Suprapubic skin (tissue), 4 donors: ENCODE results near the gene EIF4A3.

Source experiments
- CTCF ChIP-seq, 2 donors: fragments of 200-600 bp in 1 of 2; fragments of 450-650 bp in 1 of 2; sonication (generic) in 1 of 2; IDR thresholded peaks; one replicate each; pipeline ENCODE4 v1.5.1; 2016 to 2019; ENCODE audit warnings: antibody characterized with exemption in 2 of 2, mild to moderate bottlenecking in 1 of 2, moderate library complexity in 1 of 2
- POLR2A ChIP-seq, 2 donors: fragments of 450-650 bp; IDR thresholded peaks; one replicate each; pipeline ENCODE4 v1.6.1; 2017; ENCODE audit warnings: antibody characterized with exemption in 2 of 2, mild to moderate bottlenecking in 2 of 2, moderate library complexity in 2 of 2
- POLR2AphosphoS5 ChIP-seq, 3 donors: sonication (generic); formaldehyde crosslinking; IDR thresholded peaks; one replicate each; pipeline ENCODE4 v1.6.1; 2017; ENCODE audit warnings: antibody characterized with exemption in 3 of 3

- TF ChIP-seq POLR2AphosphoS5 (IDR thresholded peaks at IDR 0.05) (no peak), CTCF (IDR thresholded peaks at IDR 0.05) (no peak), POLR2A (IDR thresholded peaks at IDR 0.05) (no peak)
Observed at GRCh38 chr17:80145076-80146075, 1.6 kb downstream of the EIF4A3 start.
